Colonic mucosa (tissue), 4 donors: ENCODE measurements around the gene CXADR. TPM values are rescaled to one million over a fixed set of nuclear protein-coding genes. Genes with fewer than 3 reads are reported as not detected.

ENCODE experiments used
- DNase-seq: peaks from one replicate; pipeline ENCODE4 v3.0.0-alpha.2; 2020
- H3K27ac ChIP-seq: fragments of 200-600 bp; one replicate; pipeline ENCODE4 v1.8.0; 2021
- H3K27me3 ChIP-seq: fragments of 200-600 bp; one replicate; pipeline ENCODE4 v1.8.0; 2021
- H3K36me3 ChIP-seq: fragments of 200-600 bp; one replicate; pipeline ENCODE4 v1.8.0; 2021
- H3K4me1 ChIP-seq: fragments of 200-600 bp; one replicate; pipeline ENCODE4 v1.8.0; 2021; ENCODE audit warnings: mild to moderate bottlenecking
- H3K4me3 ChIP-seq: fragments of 200-600 bp; one replicate; pipeline ENCODE4 v1.8.0; 2021
- H3K9ac ChIP-seq, 2 donors: one replicate each; pipeline ENCODE4 v1.7.0; 2013; ENCODE audit warnings: control low read depth in 2 of 2, low read depth in 2 of 2, low read length in 2 of 2
- H3K9me3 ChIP-seq: fragments of 200-600 bp; one replicate; pipeline ENCODE4 v1.8.0; 2021
- CTCF ChIP-seq: fragments of 200-600 bp; IDR thresholded peaks from one replicate; pipeline ENCODE4 v1.8.0; 2022; ENCODE audit warnings: antibody characterized with exemption, mild to moderate bottlenecking
- intact Hi-C: fragments of 100-400 bp; cut with DNase I; formaldehyde crosslinking; loops from one replicate; pipeline ENCODE4 v1.14.1; 2022
- total RNA-seq, 2 donors: library from RNA; stranded (reverse); fragmentation: NEBNext Ultra II Directional in 1 of 2; extraction: Animal tissue kit (Norgen Biotek cat#: 25700) in 1 of 2; gene quantifications; one replicate each; pipeline ENCODE4 v1.2.1, GENCODE V29; 2021
- donor health status: healthy.
- donor health status: DM: no; HTN: no; CAD: no.
- donor health status: DM: no; HTN: no; CAD: no.

The CXADR gene
- total RNA-seq, 2 donors from 2014 or later = 41.4 to 93.9 TPM

- no peak for DNase-seq
- TF ChIP-seq CTCF = no peak
- Histone ChIP-seq H3K36me3 (no peaks in the 10 kb centered on the region), H3K4me1 (no peaks in the 10 kb centered on the region), H3K9ac (no peak overlapping the region), H3K4me3 (no peak overlapping the region), H3K9me3 (no peaks in the 10 kb centered on the region), H3K27ac (no peak overlapping the region), H3K27me3 (no peaks in the 10 kb centered on the region)
- intact Hi-C loops = no loop called here
Observed at GRCh38 chr21:17560377-17561025, 47.7 kb downstream of the CXADR start.

- Histone ChIP-seq H3K36me3 (no peaks in the 10 kb centered on the region), H3K27ac (no peak overlapping the region), H3K9ac (no peak overlapping the region), H3K9me3 (no peaks in the 10 kb centered on the region), H3K27me3 (no peaks in the 10 kb centered on the region), H3K4me1 (no peaks in the 10 kb centered on the region), H3K4me3 (no peak overlapping the region)
- no peak for DNase-seq
- no peak for TF ChIP-seq CTCF
- intact Hi-C loops = no loop called here
Observed at GRCh38 chr21:17570786-17571185, 57.9 kb downstream of the CXADR start.

GRCh38 chr21:17572431-17572830 is 59.6 kb downstream of the CXADR start:
- H3K36me3 ChIP-seq = no peaks in the 10 kb centered on the region
- TF ChIP-seq CTCF = no peak
- H3K27me3 ChIP-seq = no peaks in the 10 kb centered on the region
- H3K4me1 ChIP-seq = no peaks in the 10 kb centered on the region
- no peak for DNase-seq
- no peak overlapping the region for H3K9ac ChIP-seq
- no peaks in the 10 kb centered on the region for H3K9me3 ChIP-seq
- H3K4me3 ChIP-seq = no peak overlapping the region
- no peak overlapping the region for H3K27ac ChIP-seq
- intact Hi-C loops = no loop called here

GRCh38 chr21:17575076-17575475 is 62.2 kb downstream of the CXADR start:
- Histone ChIP-seq H3K4me3 (no peak overlapping the region), H3K4me1 (no peaks in the 10 kb centered on the region), H3K9ac (no peak overlapping the region), H3K27ac (no peak overlapping the region), H3K36me3 (no peaks in the 10 kb centered on the region), H3K9me3 (no peaks in the 10 kb centered on the region), H3K27me3 (no peaks in the 10 kb centered on the region)
- no peak for DNase-seq
- intact Hi-C loops = no loop called here
- TF ChIP-seq CTCF = no peak

GRCh38 chr21:17576080-17576835 is 63.4 kb downstream of the CXADR start:
- H3K9me3 ChIP-seq = no peaks in the 10 kb centered on the region
- intact Hi-C loops = no loop called here
- H3K4me3 ChIP-seq = no peak overlapping the region
- DNase-seq = no peak
- H3K27ac ChIP-seq = no peak overlapping the region
- no peaks in the 10 kb centered on the region for H3K4me1 ChIP-seq
- no peaks in the 10 kb centered on the region for H3K36me3 ChIP-seq
- no peak overlapping the region for H3K9ac ChIP-seq
- no peaks in the 10 kb centered on the region for H3K27me3 ChIP-seq
- TF ChIP-seq CTCF = no peak
